NCI-H2107 (cell line): ENCODE data around the gene TMEM51.

Experiments
- DNase-seq: peaks from one replicate; lab custom pipeline; 2025; lab: John Stamatoyannopoulos, UW

Gene TMEM51

DNA sequence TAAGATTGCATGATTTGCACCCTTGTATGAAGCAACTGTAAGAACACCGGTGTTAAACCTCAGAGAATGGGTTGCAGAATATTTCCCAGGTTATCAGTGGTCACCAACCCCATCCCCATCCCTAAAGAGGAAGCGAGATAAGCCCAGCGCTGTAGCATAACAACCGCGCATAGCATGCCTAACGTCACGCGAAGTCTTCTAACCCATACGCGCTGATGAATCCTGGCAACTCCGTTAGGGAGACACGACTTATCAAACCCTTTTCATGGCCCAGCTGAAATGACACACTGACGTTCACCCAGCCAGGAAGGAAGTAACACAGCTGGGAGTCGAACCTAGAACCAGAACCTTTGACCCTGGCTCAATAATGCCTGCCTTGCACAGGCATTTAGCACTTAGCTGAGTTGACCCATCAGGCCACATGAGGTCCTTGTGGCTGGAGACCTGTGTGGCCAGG, 24.2 kb downstream of the TMEM51 start:
- no peak for DNase-seq

DNA sequence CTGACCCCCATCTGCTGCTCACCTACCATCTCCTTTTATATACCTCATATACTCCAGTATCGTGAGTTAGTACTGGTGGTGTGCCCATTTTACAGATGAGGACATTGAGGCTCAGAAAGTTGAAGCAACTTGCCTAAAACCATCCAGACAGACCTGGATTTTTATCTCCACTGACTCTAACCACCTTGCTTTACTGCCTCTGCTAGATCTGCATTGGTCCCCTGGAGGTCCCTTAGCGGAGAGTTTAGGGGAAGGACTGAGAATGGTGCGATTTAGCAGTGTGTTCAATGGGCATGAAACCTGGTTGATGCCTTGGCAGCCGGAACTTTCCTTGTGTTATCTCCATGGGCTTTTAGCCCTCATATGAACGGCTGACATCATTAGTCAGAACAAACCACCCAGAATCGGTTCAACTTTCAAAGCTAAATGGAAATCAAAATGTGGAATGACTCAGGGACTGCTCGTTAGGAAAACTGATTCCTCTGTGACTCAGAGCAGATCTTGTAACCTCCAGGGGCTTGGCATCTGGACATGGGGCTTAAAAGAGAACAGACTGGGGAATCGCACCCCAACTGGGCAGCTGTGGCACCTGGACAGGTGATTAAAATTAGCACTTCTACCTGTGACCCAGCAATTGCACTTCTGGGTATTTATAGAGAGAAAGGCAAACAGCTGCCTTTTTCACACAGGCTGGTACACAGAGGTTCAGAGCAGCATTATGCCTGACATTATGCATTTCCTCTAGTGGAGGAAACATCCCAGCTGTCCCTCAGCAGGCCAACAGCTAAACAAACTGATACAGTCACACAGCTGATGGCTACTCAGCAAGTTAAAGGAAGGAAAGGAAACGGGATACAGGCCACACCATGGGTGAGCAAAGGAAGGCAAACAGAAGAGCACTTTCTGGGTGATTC, 25.3 kb downstream of the TMEM51 start:
- DNase-seq: peak; percentile 35

DNA sequence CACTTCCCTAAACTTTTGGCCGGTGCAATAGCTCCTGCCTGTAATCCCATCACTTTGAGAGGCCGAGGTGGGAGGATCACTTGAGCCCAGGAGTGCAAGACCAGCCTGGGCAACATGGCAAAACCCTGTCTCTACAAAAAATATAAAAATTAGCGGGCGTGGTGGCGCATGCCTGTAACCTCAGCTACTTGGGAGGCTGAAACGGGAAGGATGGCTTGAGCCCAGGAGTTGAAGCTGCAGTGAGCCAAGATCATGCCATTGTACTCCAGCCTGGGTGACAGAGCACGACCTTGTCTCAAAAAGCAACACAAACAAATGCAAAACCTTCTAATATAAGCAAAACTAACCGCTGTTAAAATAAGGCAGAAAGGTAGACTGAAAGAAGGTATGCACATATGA, 25.9 kb downstream of the TMEM51 start:
- DNase-seq: no peak

DNA sequence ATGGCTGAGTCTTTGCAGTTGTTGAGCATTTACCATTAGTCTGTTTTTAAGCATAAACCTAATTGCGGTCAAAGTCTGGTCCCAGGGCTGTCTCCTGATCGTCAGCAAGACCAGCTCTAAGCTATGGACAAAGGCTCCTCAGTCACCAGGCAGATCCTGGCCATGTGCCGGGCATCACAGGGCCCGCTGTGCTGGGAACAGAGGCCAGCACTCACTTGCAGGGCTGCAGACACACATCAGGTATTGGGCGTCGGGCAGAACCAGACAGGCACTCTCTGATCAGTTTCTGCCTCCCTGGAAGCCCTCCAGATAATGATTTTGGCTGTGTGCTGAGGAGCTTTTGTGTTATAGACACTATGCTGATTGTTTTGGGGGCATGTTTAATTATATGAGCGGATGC, 26.6 kb downstream of the TMEM51 start:
- DNase-seq: no peak

DNA sequence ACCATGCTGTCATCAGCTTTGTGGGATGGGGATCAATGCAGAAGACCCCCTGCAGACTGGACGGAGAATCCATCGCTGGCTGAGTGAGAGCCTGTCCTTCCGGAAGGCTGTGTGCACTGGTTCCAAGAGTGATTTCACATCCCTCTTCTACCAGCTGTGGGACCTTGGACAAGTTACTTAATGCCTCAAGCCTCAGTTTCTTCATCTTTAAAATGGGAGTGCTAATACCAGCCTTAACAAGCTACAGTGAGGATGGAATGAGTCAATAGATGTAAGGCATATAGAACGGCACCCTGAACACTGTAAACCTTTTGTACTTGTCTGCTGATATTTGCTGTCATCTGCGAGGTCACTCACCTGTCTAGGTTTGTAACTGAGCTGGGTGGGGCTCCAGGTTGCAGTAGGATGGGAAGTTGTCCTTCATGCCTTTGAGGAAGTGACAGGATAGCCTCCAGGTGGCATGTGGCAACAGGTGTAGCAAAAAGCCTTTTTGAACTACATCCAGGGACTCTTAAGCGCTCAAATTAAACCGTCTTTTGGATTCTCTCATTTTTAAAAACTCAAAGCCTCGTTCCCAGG, 27.5 kb downstream of the TMEM51 start:
- no peak for DNase-seq

DNA sequence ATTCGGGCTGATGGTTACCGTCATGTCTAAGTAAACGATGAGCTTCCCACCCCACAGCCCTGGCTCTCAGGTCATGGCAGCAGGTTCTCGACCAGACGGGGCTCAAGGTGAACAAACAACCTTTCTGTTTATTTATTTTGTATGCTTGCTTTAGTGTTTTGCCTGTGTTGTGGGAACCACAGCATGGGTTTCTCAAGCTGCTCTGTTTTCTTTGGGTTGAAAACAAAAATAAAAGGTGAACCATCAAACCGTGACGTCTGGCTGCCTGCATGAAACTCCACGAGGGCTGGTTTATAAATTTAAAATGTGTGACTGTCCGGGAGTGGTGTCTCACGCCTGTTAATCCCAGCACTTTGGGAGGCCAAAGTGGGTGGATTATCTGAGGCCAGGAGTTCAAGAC, 28.0 kb downstream of the TMEM51 start:
- DNase-seq: no peak

DNA sequence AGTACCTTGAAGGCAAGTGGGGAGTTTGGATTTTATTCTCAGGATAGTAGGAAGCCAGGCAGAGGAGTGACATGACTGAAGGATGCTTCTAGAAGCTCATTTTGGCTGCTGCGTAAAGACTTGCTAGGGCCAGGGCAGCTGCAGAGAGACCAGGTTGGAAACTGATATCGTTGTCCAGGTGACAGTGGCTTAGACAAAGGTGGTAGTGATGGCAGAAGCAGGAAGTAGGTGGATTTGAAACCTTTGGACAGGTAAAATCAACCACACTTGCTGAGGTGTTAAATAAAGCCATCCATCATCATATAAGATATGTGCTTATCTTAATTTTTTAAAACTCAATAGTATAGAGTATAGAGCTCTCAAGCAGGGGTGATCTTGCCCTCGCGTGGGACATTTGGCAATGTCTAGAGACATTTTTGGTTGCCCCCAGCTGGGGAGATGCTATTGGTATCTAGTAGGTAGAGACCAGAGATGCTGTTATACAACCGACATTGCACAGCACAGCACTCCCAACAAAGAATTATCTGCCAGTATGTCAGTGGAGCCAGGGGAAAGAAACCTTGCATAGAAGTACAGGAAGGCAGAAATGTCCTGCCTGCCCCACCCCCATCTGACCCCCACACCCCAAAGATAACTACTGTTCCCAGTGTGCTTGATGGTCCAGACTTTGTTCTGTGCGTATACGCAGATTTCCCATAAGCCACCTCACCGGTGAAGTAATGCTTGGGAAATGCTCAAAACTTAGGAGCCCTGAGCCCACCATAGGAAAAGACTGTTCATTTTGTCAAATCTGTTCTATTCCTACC, 31.1 kb downstream of the TMEM51 start:
- DNase-seq: no peak

DNA sequence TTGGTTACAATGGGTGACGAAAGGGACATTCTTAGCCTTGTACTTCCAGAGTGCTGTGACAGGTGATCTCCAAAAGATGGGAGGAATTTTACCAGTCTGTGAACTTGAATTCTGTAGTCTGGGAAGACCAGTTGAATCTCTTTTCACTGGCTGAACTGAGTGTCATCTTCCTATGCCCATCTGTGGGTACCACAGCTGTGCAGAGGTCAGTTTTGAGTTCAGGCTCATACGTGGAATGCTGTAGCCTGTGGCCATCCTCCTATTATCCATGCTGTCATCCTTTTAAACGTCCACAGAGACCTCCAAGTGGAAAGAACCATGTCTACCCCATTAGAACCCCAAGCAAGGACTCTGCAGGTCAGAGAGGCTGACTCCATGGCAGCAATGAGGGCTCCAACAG, 32.1 kb downstream of the TMEM51 start:
- no peak for DNase-seq

DNA sequence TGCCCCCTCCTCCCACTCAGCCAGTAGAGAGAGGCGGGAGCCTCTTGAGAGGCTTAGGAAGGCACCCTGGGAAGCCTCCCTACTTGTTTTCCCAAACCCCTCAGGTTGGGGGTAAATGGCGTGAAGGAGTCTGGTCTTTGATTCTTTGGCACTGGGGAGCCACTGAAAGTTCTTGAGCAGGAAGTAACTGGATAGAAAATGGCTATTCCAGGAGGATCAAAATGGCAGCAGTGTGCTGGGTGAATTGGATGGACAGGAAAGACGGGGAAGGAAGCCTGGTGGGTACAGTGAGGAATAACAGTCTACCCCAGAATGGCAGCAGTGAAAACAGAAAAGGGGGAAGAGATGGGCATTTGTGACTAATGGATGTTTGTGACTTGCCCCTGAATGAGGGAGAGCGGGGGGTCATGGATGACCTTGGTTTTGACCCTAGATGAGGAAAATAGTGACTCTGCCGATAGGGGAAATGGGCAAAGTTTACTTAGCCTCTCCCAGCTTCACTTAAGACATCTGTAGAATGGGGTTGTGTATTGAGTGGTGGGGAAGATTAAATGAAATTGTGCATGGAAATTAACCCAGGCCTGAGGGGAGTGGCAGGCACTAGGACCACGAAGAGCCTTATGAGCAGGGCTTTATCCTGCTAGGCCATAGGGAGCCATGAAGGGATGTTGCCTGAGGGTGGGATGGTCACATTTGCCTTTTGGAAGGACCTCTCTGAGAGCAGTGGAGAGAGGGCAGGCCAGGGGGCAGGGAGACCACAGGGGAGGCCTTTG, 32.7 kb downstream of the TMEM51 start:
- no peak for DNase-seq

DNA sequence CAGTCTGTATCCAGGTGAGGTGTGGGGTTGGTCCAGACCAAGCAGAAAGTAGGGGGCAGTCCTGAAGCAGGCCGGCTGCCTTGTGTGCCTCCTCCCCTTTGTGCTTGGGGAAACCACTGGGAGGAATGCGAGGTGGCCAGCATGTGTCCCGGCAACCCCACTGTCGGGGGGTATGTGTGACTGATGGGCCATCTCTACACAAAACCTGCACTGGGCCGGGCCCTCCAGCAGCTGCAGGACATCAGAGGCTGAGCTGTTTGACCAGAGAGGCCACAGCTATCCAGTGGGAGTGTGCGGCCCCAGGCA, 33.3 kb downstream of the TMEM51 start:
- DNase-seq: no peak

DNA sequence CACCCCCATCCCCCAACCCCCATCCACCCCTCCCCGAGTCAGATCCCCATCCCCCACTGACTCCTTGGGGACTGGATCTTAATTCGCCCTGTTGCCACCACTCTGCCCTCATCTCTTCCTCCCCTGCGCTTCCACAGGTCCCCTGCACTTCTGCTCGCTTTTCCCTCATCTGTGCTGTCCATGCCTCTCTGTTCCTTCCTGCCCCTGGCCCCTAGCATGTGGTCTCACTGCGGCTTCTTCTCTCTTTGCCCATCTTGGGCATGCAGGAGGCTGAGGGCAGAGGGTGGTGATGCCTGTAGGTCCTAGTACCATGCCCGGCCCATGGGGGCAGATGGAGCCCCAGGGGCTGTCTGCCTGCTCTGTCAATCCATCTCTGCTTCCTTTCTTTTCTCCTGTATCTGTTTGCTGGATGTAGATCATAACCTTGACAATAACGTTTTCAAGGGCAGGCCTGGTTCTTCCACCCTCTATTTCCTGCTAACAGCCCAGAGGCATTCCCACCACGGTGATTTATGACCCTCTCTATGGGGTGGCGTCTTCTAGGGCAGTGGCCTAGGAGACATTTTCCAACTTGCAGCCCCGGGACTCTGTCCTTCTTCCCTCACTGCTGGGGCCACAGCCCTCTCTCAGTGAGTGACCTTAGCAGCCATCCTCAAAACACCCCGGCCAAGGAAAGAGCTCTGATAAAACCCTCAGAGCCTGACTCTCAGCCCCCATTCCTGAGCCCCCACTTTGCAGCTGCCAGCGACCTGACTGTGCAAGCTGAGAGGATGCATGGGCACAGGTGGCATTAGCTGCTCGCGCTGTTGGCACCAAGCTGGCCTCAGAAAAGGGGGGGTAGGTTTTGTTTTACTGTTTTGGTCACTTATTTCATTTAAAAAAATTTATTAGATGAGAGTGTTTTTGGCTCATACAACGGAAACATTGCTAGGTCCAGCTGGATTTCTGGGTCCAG, 33.9 kb downstream of the TMEM51 start:
- DNase-seq: no peak

DNA sequence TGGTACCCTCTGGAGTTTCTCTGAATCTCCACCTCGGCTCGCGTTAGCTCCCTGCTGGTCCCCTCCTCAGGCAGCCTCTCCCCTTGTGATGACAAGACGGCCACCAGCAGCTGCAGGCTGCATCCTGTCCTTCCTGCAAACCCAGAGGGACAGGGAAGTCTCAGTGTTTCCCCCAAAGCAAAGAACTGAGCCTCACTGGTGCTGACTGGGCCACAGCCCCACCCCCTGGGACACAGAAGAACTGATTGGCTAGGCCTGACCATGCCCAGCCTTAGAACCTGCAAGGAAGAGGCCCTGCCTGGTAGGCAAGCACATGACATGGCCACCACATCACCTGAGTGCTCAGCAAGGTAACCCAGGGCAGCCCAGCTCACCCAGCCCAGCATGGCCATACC, 34.6 kb downstream of the TMEM51 start:
- no peak for DNase-seq

DNA sequence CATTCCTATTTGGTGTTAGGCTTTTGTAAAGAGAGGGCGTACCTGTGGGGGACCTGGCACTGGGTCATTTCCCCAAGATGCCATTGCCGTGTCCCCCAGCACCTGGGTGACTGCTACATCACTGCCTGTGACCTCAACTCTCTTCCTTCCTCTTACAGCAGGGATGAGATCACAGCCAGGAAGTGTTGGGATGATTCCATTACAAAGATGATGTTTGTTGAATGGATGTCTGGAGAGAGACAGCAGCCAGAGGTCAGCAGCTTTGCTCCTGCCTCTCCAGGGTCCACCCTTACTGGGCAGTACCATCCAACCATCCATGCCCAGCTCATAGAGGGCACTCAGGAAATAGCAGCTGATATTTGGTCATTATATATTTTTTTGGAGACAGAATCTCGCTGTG, 35.1 kb downstream of the TMEM51 start:
- no peak for DNase-seq

DNA sequence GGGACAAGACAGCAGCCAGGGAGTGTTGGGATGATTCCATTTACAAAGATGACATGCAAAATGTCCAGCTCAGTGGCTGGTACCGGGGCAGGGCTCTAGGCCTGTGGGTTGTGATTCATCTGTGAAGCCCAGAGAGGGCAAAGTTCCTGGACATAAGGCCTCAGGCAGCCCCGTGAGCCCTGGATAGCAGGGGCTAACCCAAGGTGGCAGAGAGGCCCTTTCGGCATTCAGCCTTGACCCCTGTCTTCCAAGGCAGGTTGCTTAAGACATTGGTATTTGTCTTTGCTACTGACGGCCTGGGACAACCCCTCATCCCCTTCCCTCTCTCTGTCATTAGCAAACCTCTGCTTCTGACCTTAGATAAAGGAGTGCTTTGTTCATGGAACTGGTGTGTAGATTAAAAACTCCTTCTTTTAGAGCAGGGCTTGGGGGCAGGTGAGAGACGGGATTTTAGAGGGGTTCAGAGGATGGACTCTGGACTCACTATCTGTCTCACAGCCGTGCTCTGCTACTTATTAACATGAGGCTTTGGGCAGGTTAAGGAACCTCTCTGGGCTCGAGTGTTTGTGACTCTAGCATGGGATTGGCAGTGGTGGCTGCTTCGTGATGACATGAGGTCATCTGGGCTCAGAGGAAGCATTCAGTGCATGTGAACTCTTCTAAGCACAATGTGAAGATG, 36.3 kb downstream of the TMEM51 start:
- DNase-seq: no peak

DNA sequence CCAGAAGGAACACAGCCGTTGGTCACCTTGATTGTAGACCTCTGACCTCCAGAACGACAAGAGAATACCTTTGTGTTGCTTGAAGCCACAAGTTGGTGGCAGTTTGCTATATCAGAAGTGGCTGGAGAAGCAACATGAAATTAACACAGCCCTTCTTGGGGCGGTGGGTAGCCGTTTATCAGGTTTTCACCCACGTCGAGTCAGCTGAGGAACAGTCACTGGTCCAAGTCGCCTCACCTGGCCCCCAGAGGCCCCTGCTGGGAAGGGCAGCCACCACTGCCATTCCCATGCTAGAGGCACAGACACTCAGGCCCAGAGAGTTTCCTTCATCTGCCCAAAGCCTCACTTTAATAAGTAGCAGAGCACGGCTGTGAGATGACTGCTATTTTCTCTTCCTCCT, 37.7 kb downstream of the TMEM51 start:
- DNase-seq: no peak

DNA sequence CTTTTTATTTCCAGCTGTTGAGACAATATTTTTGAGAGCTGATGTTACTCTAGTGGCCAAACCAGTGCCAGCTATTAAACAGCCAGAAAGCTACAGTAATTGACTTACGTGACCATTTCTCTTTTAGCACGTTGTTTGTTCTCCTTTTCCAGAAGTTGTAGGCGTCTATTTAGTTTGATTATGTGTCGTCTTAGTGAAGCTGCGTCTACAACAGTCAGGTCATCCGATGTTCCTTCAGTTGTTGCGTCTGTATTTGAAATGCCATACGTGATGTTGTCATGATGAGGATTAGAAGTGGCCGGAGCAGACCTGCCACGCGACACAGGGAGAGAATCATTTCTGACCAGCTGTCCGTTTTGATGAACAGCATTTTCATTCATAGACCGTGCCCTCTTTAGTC, 38.2 kb downstream of the TMEM51 start:
- DNase-seq: no peak

DNA sequence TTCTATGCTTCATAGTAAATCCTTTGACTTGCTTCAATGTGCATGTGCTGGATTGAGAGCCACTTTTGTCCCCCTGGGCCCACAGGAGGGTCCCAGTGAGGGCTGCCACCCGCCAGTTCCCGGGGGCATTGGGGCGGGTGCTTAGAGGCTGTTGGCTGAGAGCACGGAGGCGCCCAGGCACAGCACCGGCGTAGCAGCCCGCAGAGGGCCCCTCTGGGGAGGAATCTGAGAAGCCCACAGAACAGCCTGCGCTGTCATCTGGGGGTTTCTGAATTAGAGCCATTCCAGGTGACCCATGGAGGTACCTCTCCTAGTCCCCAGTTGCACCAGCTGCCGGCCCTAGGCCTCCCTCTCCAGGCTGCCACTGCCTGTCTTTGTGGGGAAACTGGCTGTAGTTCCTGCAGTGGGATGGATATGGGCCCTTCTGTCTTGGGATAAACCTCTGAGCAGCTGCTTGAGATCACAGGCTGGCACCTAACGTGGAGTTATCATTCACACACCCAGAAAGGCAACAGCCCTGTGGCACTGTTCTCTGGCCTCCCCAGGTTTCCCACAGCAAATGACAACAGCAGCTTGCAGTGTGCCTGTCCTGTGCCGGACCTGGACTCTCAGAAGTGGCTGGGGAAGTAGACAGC, 39.5 kb downstream of the TMEM51 start:
- no peak for DNase-seq

DNA sequence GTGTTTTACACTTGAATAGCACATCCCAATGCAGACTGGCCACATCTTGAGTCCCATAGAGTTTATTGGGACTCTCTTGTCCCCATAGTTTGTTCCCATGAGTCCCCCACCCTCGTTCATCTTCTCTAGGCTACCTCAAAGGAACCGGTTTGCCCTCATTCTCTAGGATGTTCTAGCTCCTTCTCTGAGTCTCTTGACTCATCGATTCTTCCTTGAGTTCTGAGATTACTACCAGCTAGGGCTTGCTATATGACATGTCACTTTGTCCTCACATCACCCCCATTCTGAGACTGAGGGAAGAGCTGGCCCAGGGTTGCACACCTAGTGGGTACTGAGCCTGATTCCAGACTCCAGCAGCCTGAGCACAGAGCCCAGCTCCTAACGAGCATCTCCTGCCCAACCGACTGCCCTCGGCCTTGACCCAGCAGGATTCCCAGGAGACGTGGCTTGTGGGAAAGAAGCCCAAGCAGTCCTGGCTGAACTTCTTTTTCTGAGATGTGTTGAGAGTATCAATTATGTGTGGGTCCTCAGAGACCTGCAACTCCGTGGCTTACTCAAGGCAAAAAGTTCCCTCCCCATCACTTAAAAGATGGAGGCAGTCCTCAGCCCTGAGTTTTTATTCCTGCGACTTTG, 42.0 kb downstream of the TMEM51 start:
- DNase-seq: no peak

DNA sequence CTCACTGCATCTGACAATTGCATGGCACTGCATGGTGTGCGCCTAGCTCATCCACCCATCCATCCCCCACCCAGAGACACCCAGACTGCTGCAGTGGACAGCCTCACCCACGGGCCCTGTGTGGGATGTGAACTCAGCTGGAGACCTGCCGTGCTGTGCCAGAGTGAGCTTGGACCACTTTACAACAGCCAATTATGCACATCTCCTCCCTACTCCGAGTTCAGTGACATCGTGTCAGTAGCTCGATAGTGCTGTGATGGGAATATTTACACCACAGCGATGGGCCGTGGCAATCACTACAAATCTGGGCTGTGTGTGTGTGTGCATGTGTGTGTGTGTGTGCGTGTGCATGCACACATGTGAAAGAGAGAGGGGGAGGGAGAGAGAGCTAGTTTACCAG, 42.5 kb downstream of the TMEM51 start:
- DNase-seq: no peak
